Measurements from ENCODE around the gene DAPK1.

The DAPK1 gene

DNA sequence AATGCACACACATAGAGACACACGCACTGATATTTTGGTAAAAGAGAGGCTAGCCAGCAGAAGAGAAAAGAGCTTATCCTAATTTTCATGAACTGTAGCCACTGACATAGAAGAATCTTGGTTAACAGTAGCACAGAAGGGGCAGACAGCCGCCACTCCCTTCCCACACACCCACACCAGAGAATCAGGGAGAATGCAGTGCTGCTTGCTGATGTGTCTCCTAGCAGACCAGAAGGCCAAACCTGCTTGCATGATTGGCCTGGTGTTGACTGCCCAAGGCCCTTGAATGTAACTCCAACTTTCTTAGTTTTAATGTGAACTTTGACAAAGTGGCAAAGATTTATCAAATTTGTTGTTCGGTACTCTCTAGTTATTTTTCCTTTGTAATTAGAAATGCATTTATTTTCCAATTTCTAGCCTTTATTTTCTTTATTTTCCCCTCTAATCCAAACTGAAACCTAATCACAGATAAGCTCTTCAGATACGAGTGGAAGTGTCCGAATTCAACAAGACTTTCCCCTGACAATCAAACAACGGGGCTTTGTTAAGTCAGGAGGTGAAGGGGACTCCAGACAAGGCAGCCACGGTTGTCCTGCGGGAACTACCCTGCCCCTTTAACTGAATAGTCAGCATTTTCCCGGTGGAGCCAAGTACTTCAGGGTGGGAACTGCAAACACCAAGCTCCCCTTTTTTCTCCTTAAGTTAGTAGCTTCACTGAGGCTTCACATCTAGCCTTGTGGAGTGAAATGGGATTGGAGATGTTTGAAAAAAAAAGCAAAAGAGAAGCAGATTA is 146.3 kb downstream of the DAPK1 start:
- DNase-seq (ENCODE audit: low spot score) = no peak

DNA sequence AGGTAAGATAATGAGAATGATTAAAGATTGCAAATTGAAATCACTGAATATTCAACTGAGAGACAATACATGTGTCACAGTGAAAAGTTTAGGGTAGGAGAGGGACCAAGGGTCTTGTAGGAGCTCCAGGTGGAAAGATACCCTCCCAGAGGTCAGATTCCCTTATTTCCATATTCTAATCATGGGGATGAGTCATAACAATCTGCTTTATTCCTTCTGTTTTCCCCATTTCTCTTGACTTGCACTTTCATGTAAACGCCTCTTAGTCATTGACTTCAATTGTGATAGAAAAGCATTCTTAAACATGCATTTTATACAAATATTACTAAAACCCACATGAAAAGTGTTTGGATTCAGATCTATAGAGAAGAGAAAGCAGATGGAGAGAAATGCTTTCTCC is 147.0 kb downstream of the DAPK1 start:
- DNase-seq (ENCODE audit: low spot score) = no peak

DNA sequence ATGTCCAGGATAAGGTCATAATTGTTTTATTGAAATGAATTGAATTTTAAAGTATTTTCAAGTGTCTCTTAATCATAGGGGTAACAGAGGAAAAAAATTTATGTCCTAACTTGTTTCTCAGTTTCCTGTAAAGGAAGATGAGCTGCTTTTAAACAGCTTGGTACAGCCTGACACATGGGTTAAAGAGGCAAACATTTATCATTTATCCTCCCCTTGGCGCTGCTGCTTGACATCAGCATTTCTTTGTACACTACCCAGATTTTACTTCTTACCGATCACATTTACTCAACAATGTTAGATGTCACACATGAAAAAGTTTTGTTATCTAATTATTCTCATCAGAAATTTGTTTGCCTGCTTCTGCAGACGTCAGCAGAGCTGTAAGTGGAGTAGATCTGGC is 148.9 kb downstream of the DAPK1 start:
- DNase-seq (ENCODE audit: low spot score) = no peak

DNA sequence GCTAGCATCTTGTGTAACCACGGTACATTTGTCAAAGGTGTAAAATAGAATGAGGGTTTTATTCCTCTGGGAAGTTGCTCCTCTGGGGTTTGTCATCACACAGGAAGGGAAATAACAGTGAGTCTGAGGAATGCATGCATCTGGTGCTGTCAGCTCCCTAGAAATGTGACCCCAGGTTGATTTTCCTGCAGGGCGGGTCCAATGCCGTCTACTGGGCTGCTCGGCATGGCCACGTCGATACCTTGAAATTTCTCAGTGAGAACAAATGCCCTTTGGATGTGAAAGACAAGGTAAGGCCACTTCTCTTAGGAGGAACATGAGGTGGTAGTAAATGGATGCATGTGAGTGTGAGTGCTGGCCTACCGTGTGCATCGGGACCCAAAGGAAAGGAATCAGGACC is 149.4 kb downstream of the DAPK1 start:
- no peak for DNase-seq (ENCODE audit: low spot score)

DNA sequence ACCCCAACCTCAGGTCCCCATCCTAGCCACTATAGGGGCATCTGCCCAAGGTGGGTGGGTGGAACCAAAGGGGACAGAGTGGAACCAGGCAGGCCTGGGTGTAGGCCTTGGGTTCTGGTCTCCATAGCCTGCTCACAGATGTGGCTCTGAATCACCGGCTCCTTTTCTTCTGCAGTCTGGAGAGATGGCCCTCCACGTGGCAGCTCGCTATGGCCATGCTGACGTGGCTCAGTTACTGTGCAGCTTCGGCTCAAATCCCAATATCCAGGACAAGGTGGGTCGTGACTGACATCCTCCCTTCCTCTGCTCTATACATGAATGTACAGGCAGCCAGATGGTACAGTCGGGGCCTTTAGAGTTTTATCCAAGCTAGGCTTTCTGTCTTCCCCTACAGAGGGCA is 150.9 kb downstream of the DAPK1 start:
- no peak for DNase-seq (ENCODE audit: low spot score)

DNA sequence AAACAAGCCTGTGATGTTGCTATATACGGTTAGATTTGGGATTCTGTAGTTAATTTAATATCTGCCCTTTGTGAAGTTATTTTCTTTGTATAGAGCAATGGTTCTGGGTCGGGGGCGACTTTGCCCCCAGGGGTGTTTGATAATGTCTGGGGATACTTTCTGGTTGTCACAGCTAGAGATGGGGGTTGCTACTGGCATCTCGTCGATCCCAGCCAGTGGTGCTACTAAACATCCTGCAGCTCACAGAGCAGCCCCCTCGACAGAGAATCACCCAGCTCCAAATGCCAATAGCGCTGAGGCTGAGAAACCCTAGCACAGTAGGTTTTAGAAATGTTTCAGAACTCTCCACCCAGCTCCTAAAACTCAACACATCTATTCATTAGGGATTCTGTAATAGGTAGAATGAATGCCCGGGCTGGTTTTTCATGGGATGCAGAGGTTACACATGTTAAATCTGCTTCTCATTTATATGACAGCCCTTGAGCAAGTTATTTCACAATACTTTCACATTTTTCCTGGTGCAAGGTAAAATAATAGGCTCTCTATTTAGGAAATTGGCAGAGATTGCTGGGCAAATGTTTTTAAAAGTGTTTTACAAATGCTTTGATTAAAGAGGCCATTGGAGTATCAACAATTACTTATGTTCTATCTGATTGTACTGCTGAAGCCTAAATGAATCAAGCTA is 153.1 kb downstream of the DAPK1 start:
- DNase-seq (ENCODE audit: low spot score) = no peak

DNA sequence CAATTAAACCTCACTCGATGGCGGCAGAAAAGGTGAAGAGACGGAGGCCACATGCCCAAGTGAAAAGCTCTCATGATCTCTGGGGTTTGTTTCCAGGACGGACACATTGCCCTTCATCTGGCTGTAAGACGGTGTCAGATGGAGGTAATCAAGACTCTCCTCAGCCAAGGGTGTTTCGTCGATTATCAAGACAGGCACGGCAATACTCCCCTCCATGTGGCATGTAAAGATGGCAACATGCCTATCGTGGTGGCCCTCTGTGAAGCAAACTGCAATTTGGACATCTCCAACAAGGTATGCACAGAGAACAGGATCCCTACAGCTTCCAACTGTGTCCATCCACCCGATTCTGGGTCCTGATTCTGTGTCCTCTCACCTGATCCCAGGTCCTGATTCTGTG is 153.8 kb downstream of the DAPK1 start:
- DNase-seq (ENCODE audit: low spot score) = no peak

DNA sequence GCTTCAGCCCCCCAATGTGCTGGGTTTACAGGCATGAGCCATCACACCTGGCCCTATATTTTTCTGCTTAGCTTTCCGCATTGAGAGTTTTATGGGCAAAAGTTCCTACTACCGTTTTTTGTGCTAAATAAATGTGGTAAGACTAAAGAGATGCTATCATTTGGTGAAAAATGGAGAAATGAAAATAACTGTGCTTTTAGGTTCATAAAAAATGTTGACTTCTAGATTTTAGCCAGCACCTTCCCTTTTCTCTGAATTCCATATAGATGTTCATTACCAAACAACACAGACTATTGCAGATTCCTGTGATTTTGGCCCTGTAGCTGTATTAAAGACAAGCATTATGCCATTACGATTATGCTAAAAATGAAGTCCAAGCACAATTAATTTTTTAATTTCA is 156.3 kb downstream of the DAPK1 start:
- DNase-seq (ENCODE audit: low spot score) = no peak

DNA sequence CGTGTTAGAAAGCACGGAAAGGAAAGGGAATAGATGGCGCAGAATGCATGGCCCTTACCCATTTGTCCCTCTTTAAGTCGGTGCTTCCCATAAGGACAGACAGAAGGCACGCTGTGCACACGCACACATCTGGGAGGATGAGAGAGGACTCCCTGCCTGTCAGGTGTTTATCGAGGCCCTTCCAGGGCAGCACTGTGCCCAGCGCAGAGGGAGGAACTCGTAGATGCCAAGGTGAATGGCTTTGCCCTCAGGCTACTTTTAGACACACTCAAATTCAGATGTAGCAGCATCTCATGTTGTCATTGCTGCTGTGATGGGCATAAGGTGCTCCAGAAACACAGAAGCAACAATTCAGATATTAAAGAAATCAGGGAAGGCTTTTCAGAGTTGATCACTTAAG is 158.1 kb downstream of the DAPK1 start:
- DNase-seq (ENCODE audit: low spot score) = no peak

DNA sequence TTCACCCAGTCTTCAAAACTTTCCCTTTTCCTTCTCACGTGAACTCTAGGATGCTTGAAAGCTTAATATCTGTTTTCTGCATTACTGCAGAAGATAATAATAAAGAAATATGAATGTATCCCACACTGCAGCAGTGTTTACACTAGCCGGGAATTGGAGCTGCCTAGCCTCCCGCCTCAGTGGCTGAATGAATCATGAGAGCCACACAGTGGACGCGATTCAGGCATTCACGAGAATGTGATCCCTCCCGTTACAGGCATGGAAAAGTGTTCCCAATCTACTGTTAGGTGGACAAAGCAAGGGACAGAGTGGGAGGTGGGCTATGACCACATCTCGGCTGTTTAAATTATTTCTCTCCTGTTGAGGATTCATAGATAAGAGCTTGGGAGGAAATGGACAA is 158.8 kb downstream of the DAPK1 start:
- no peak for DNase-seq (ENCODE audit: low spot score)

DNA sequence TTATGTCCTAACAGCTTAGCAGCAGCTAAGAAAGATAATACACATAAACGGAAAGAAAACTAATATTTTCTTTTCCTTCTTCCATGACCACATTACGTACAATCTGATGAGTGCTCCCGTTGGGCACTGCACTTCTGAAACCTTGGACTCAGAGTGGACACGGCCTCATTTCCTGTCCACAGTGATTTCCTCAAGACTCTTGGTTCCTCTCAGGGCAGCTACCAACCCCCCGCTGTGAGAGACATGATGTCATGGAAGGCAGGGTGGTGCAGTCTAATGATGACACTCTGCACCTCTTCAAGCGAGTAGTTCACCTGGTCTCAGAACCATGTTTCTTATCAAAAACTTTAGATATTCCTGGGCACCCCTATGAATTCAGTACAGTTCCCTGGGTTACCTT is 159.5 kb downstream of the DAPK1 start:
- DNase-seq (ENCODE audit: low spot score) = no peak

DNA sequence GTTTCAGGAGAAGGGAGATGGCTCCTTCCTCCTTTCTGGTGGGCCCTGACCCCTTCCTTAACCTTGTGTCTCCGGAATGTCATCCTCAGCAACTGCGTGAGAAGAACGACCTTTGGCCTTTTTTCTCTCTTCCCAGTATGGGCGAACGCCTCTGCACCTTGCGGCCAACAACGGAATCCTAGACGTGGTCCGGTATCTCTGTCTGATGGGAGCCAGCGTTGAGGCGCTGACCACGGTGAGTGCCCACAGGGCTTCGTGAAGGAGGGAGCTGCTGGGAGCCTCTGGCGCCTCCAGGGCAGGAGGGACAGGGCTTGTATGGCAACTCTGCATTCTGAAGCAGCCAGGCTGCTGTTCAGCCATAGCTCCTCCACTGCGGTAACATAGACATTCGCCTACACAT is 160.2 kb downstream of the DAPK1 start:
- DNase-seq (ENCODE audit: low spot score) = no peak

DNA sequence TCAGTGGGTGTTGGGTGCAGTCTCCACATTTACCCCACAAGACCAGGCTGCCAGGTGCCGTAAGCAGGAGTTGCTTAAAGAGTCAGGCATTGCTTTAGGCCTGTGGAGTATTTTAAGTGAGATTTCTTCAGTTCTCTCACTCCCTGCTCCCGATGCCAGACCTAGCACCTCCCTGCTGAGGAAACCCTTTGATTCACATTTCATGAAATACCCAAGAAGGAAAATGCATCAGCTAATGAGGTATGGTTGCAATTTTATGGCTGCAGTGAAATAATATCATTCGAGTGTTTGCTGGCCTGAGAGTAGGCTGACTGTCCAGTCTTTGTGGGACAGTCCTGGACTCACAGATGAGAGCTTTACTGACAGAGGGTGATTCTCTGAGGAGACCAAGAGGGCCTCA is 160.8 kb downstream of the DAPK1 start:
- no peak for DNase-seq (ENCODE audit: low spot score)

DNA sequence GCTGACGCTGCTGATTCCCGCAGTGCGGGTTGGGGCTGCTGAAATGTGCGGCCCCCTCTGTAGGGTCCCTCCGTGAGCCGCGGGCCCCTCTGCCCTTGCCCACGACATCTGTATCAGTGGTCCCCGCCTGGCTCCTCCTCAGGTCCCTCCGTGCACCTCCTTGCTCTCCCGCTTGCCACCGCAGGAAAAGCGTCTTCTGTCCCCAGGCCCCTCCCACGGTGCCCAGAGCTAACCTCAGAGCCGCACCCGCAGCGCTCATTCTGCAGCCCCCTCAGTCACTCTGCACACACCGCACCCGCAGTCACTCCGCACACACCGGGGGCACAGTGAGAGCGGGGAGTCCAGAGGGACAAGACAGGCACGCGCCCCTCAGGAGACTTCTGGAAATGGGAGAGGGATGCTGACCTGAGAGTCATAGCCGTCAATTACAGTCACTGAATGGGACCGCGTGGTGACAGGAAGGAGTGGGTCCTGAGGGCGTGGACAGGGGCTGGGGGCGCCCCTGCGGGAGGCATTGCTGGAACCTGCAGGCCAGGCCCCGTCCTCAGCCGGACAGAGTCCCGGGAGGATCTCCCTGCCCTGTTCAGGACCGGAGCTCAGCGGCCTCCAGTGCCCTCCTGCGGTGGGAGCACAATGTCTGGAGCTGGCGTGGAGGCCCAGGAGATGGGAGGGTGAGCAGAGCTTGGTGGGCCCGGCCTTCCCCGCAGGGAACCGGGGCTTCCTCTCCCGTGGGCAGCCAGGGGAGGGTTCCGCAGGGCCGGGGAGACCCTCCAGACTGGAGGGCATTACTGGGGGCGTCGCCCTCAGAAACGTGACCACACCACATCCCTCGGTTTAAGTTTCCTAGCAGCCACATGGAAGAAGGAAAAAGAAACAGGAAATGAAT is 162.1 kb downstream of the DAPK1 start:
- DNase-seq (ENCODE audit: low spot score) = no peak

DNA sequence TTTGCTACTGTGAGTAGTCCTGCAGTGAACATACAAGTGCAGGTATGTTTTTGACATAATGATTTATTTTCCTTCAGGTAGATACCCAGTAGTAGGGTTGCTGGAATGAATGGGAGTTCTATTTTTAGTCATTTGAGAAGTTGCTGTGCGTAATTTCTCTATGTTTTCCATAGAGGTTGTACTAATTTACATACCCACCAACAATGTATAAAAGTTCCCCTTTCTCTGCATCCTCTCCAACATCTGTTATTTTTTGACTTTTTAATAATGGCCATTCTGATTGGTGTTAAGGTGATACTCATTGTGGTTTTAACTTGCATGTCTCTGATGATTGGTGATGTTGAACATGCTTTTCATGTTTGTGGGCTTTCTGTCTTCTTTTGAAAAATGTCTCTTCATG is 163.6 kb downstream of the DAPK1 start:
- no peak for DNase-seq (ENCODE audit: low spot score)

DNA sequence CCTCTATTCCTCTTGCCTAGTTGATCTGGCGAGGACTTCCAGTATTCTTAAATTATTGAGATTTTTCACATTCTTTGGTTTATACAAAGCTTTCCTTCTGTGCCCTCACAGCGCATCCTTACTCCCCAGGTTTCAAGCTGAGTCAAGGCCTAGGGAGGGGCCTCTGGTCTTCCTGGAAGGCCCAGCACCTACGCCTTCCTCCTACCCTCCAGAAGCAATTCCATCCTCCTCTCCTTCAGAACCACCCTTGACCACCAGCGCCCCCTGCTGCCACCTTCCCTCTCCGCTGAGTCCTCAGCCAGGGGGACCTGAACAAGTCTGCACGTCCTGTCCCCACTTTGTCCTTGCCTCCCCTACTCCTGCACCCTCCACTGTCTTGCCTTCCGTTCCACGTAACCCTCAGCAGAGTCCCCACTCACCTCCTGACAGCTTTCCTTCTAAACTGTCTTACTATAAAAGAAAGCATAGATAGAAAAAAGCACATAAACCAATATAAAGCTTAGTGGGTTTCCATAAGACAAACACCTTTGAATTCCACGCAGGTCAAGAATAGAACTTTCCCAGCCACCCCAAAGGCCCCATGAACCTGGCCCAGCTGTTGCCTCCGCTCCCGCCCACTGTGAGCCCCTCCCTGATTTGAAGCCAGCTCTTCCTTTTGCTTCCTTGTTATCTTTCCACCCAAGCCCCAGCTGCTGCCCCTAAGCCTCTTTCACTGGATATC is 165.3 kb downstream of the DAPK1 start:
- DNase-seq (ENCODE audit: low spot score) = no peak

DNA sequence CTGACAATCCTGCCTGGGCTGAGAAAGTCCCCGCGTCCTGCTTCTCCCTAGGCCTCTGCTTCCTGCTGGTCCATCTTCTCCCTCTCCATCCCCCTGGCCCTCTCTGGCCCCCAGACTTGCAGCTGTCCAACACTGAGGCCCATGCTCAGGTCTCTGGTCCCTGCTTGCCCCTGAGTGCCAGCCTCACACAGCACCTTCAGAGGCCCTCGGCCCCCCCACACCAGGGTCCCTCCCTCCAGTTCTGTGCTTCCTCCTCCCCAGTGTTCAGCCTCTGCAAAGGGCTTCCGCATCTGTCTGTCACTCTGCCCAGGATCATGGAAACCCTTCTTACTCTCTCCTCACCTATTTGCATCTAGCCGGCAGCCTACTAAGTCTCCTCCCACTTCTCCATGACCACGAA is 165.9 kb downstream of the DAPK1 start:
- no peak for DNase-seq (ENCODE audit: low spot score)

DNA sequence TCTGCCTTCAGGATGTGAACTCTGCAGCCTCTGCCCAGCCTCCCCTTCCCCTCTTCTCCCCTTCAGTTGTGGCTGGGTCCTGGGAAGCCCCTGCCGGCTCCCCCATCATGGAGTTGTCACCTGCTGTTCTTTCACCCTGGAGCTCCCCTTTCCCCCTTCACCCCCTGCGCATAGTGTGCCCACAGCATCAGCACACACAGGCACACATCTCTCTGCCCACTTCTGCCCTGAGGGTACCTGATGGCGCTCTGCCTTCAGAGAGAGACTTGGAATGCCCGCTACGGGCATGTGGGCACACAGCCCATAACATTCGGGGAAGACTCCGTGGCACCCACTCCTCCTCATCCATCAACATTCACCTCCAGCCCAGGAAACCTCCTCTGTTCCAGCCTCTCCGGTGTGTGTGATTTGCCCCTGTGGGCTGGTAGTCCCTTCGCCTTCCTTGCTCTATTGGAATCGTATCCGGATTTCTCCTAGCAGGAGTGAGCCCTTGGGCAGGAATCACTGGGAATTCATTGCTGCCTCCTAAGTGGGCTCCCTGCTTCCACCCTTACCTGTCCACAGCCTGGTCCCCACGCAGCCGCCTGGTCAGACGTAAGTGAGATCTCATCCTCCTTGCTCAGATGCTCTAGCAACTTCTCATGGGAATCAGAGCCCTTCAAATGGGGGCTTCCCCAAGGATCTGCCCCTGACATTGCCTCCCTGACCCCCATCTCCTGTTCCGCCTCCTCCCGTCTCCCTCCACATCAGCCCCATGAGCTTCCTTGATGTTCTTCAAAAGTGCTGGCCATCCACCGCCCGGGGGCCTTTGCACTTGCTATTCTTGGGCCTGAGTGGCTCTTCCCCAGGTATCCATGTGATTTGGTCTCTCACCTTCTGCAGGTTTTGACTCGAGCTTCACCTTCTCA is 166.7 kb downstream of the DAPK1 start:
- no peak for DNase-seq (ENCODE audit: low spot score)

DNA sequence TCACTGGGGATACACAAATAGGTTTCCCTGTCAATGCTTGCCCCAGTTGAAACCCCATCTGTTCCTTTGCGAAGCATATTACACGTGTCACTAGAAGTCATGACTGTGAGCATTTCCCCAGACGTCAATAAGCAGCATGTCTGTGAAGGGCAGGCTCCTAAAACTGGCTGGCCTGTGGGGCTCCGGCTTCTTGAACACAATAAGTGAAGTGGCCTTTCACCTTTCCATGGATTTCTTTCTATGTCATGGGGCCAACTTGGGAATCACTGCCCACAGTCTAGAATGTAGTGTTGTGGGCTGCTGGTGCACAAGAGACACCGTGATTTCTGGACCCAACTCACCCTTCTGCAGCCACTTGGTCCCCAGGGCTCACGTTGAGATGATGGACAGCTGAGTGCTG is 167.8 kb downstream of the DAPK1 start:
- DNase-seq (ENCODE audit: low spot score) = no peak

DNA sequence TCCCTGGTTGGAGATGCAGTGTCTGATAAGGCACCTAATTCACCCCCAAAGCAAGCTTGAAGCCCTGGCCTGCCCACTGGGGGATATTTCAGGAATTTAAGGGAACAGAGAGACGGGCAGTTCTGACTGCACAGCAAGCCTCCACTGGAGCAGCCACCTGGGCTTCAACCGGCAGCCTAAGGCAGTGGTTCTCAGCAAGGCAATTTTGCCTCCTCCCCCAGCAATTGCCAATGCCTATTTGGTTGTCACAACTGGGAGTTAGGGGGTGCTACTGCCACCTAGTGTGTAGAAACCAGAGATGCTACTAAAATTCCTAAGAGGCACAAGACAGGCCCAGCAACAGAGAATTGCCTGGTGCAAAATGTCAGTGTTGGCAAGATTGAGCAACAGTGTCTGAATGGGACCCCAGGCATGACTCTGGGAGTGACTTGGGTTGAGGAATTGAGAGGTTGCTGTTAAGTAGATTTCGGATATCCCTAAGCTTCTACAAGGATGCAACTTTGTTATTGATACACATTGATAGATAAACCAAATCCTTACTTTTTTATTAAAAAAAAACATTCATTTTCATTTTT is 169.6 kb downstream of the DAPK1 start:
- no peak for DNase-seq (ENCODE audit: low spot score)

DNA sequence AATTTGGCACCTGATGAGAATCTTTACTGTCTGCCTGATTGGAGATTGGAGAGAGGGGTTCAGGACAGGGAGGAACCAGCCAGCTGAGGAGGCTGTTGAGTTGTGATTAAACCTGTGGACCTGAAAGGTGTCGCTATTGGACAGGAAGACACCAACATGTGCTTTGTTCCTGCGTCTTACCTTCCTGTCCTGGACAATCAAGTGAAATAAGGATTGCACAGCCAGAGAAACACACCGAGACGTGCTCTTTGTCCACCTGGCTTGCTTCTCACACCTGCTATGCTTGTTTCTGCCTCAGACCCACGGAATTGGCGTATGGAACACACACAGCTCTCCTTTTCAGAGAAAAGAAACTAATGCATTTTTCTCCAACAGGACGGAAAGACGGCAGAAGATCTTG is 170.6 kb downstream of the DAPK1 start:
- DNase-seq (ENCODE audit: low spot score) = no peak
